ENCODE measurements around the gene NAA15.
"Not testable (repeated sequence)": the region's sequence is repeated elsewhere in the genome, so short reads cannot be mapped to it uniquely, and the experiment has no call there.

Gene NAA15

GRCh38 chr4:139368998-139369397, 67.7 kb downstream of the NAA15 start:
- no peak for DNase-seq

GRCh38 chr4:139374251-139374650, 72.9 kb downstream of the NAA15 start:
- no peak for DNase-seq

DNA sequence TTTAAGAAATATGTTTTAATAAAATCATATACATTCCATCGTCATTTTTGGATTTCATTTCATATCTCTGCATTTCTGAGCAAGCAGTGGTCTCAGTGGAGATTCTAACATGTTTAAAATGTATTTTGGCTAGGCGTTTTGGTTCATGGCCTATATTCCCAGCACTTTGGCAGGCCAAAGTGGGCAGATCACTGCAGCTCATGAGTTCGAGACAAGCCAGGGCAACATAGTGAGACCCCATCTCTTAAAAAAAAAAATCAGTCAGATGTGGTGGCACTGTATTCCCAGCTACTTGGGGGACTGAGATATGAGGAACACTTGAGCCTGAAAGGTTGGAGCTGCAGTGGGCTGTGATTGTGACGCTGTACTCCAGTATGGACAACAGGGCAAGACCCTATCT, 85.1 kb downstream of the NAA15 start:
- DNase-seq, result no peak

DNA sequence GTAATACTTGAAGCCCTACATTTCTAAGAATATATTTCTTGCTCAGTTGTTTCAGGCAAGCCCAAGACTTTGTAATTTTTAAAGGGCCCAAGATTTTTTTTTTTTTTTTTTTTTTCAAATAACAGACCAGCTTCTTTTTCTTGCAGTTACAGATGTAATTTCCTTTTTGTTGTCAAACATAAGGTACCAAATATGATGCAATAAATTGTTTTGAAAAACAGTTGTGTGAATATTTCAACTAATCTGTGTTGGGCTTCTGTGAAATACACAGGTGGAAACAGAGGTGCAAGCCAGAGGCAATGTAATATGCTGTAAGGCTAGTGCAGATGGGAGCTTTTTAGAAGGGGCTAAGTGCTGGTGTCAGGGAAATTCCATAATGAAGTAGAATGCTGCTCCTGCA, 87.8 kb downstream of the NAA15 start:
- DNase-seq, result no peak

- no peak for DNase-seq
Measured at GRCh38 chr4:139389991-139390390, 88.7 kb downstream of the NAA15 start.

DNA sequence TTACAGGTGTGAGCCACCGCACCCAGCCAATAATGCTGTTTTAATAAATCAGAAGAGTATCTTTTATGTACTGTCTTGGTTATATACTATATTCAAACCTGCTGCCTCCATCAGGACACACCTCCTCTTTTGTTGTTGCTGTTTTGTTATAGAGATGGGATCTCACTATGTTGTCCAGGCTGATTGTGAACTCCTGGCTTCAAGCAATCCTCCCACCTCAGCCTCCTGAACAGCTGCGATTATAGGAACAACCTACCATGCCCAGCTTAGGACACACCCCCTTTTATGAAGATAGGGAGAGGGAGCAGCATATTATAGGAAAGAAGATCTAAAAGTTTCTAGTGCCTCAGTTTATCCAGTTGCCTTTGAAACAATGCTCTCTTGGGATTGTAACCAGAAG, 90.4 kb downstream of the NAA15 start:
- no peak for DNase-seq

DNA sequence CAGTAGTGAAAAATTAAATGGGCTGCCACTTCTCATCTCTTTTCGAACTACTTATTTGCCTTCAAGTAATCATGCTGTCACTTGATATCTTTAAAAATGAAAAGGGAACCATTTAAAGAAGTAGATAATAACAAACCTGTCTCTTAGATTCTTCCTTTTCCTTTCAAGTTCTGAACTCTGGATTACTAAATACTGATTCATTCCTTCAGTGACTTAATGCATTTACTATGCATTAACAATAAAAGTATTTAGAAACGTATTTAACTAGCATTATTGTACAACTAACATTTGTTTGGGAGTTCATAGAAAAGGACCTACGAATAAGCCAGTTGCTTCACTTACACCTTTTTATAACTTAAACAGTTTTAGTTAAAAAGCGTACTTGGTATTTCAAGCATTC, 91.5 kb downstream of the NAA15 start:
- no peak for DNase-seq

DNA sequence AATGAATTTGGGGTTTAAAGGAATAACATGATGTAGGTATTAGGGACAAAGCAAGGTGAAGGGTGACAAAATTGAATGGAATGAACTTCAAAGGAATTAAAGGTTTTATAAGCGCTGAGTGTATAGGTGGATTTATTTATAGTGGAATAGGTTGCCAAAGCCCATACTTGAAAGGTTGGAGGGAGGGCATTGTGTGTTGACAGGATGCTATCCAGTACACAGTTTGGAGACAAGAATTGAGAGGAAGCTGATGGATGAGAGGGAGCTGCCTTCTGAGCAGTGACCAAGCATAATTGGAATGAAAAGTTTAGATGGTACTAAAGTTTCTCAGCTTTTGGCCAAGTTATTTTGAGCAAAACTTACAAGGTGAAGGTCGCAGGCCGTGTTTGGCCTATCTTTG, 100.1 kb downstream of the NAA15 start:
- DNase-seq, result no peak

DNA sequence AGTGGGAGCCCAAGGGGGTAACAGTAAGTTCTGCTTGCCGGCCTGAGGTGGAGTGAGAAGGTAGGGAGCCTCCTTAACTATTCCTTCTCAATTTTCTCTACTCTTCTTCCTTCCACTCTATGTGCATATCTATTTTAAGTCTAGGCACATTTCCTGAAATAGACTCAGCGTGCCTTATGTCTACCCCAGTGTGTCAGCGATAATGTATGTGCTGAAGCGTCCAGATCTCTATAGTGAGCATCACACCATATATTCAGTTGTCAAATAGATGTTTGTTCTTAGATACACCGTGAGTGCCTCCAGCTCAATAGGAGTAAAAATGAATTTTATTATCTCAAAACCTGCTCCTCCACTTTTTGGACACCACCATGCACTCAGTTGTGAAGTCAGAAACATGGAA, 101.1 kb downstream of the NAA15 start:
- DNase-seq, result no peak

- no peak for DNase-seq
Measured at GRCh38 chr4:139403462-139403861, 102.2 kb downstream of the NAA15 start.

- no peak for DNase-seq
Measured at GRCh38 chr4:139410312-139410711, 109.0 kb downstream of the NAA15 start.

DNA sequence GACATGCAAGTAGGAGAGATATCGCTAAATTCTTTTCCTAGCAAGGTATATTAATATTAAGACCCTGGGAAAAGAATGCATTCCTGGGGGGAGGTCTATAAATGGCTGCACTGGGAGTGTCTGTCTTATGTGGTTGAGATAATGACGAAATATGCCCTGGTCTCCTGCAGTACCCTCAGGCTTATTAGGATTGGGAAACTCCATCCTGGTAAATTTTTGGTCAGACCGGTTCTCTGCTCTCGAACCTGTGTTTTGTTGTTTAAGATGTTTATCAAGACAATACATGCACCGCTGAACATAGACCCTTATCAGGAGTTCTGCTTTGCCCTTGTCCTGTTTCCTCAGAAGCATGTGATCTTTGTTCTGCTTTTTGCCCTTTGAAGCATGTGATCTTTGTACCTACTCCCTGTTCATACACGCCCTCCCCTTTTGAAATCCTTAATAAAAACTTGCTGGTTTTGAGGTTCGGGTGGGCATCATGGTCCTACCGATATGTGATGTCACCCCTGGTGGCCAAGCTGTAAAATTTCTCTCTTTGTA, 113.4 kb downstream of the NAA15 start:
- not testable (repeated sequence) for DNase-seq

GRCh38 chr4:139416073-139416673, 114.9 kb downstream of the NAA15 start:
- no peak for DNase-seq

GRCh38 chr4:139419388-139419914, 118.1 kb downstream of the NAA15 start:
- no peak for DNase-seq

DNA sequence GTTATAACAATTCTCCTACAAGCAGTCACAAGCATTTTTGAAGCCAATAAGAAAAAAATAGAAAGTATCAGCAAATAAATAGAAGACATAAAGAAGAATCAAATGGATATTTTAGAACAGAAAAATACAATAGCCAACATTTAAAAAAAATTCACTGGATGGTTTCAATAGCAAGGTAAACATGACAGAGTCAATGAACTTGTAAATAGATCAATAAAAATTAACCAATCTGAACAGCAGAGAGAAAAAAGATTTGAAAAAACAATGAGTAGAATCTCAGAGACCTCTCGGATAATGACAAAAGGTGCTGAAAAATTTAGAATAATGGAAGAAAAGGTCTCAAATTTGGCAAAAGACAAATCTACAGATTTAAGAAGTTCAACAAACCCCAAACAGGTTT, 119.3 kb downstream of the NAA15 start:
- no peak for DNase-seq

GRCh38 chr4:139436122-139436521, 134.8 kb downstream of the NAA15 start:
- no peak for DNase-seq

GRCh38 chr4:139438141-139438540, 136.8 kb downstream of the NAA15 start:
- DNase-seq, result no peak

DNA sequence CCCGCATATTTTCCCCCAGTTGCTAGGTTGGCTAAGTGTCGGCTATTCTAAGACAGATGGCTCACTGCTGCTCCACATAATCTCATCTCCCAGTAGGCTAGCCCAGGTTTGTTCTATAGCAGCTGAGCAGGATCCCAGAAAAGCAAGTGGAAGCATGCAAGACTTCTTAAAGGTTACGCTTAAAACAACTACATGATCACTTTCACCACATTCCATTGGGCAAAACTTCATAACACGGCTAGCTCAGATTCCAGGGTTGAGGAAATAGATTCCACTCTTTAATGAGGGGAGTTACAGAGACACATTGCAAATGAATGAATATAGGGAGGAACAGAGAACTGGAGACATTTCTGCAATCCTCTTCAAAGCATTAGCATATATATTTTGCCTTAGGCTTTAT, 139.7 kb downstream of the NAA15 start:
- no peak for DNase-seq

GRCh38 chr4:139443661-139444060, 142.4 kb downstream of the NAA15 start:
- no peak for DNase-seq

DNA sequence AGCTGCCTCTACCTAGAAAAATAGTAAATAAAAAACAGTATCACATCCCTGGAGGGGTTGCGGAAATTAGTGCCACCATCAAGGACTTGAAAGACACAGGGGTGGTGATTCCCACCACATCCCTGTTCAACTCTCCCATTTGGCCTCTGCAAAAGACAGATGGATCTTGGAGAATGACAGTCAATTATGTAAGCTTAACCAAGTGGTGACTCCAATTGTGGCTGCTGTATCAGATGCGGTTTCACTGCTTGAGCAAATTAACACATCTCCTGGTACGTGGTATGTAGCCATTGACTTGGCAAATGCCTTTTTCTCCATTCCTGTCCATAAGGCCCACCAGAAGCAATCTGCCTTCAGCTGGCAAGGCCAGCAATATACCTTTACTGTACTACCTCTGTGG, 143.6 kb downstream of the NAA15 start:
- not testable (repeated sequence) for DNase-seq

- DNase-seq, result not testable (repeated sequence)
Measured at GRCh38 chr4:139447078-139447477, 145.8 kb downstream of the NAA15 start.

DNA sequence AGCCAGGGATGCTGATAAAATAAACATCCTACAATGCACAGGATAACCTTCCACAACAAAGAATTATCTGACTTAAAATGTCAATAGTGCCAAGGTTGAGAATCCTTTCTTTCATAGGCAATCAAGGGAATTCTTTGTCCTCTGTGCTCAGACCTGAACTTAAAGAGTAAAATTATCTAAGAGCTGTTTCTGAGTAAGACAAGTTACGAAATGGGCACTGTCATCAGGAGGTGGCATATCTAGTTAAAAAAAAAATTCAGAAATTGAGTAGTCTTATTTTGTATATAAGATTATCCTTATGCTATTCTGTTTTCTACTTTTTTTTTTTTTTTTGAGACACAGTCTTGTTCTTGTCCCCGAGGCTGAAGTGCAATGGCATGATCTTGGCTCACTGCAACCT, 149.3 kb downstream of the NAA15 start:
- no peak for DNase-seq

GRCh38 chr4:139451997-139452396, 150.7 kb downstream of the NAA15 start:
- DNase-seq, result no peak

DNA sequence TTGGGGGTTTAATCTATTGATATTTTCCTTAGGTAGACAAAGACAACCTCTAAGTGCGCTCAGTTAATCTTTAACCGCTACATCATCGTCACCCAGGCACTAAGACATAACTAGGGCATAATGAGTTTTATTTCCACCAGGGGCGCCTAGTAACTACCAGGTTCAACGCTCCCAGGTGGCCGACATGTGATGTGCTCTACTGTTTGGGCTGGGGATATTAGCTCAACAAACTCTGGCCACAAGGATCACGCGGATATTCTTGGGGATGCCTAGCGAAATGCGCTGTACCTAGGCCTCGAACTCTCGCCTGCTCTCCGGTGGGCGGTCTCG, 151.7 kb downstream of the NAA15 start:
- no peak for DNase-seq

DNA sequence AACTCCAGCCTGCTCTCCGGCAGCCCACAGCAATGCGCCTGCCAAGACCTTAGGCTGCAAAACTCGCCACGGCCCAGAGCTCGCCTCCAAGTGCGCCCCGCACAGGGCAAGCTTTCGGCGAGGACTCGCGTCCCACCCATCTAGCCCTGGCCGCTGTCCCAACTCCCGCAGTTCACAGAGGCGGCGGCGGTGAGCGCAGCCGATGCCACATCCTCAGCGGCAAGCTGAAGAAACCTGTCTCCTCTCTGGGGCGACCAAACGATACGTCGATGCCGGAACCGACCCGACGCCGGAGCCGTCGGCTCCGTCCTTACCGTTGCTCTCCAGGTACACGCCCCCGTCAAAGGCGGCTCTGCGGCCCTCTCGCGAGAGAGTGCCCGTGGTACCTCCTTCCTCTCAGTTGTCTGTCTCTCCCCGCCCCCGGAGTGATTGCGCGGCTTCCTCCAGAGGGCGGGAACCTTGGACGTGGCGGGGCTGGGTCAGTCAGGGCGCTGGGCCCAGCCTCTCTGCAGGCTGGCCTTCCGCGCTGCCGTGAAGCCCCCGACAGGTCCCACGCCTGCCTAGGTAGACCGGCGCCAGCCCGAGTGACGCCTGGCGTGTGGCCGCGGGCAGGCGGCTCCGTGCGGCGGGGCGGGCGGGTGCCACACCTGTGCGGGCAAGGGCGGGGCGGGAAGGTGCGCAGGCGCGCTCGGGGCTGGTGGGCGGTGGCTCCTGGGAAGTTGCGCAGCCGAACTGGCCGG, 152.2 kb downstream of the NAA15 start:
- DNase-seq, result peak; percentile 59
